ENCODE results near the gene DRC3. TPM values are rescaled to one million over a fixed set of nuclear protein-coding genes. Genes with fewer than 3 reads are reported as not detected.
"Not testable (repeated sequence)": the region's sequence is repeated elsewhere in the genome, so short reads cannot be mapped to it uniquely, and the experiment has no call there.

DRC3 gene
- total RNA-seq, 1 donor from 2014 or later: 1.5 TPM

GRCh38 chr17:17942846-17943245 lies 29.8 kb upstream of the DRC3 start:
- DNase-seq: peak; percentile 50

GRCh38 chr17:17943281-17943984 lies 29.2 kb upstream of the DRC3 start:
- no peak for DNase-seq

GRCh38 chr17:17944242-17944641 lies 28.4 kb upstream of the DRC3 start:
- DNase-seq: no peak

GRCh38 chr17:17944743-17945142 lies 27.9 kb upstream of the DRC3 start:
- no peak for DNase-seq

- no peak for DNase-seq
Measured at GRCh38 chr17:17946093-17946492, 26.6 kb upstream of the DRC3 start.

- no peak for DNase-seq
Measured at GRCh38 chr17:17947309-17947708, 25.4 kb upstream of the DRC3 start.

- DNase-seq: peak; percentile 11
Measured at GRCh38 chr17:17947966-17948365, 24.7 kb upstream of the DRC3 start.

- no peak for DNase-seq
Measured at GRCh38 chr17:17950347-17950746, 22.3 kb upstream of the DRC3 start.

GRCh38 chr17:17950806-17951205 lies 21.9 kb upstream of the DRC3 start:
- DNase-seq: no peak

- no peak for DNase-seq
Measured at GRCh38 chr17:17951524-17951923, 21.1 kb upstream of the DRC3 start.

GRCh38 chr17:17952691-17953090 lies 20.0 kb upstream of the DRC3 start:
- no peak for DNase-seq

- no peak for DNase-seq
Measured at GRCh38 chr17:17954079-17954478, 18.6 kb upstream of the DRC3 start.

GRCh38 chr17:17955790-17956341 lies 16.8 kb upstream of the DRC3 start:
- DNase-seq: not testable (repeated sequence)

- DNase-seq: no peak
Measured at GRCh38 chr17:17957584-17957916, 15.1 kb upstream of the DRC3 start.

GRCh38 chr17:17958982-17959381 lies 13.7 kb upstream of the DRC3 start:
- no peak for DNase-seq

GRCh38 chr17:17959520-17960361 lies 12.9 kb upstream of the DRC3 start:
- no peak for DNase-seq

- DNase-seq: no peak
Measured at GRCh38 chr17:17960500-17961030, 12.1 kb upstream of the DRC3 start.

- no peak for DNase-seq
Measured at GRCh38 chr17:17963066-17963465, 9.6 kb upstream of the DRC3 start.

GRCh38 chr17:17963694-17964436 lies 8.8 kb upstream of the DRC3 start:
- DNase-seq: no peak

GRCh38 chr17:17964710-17965109 lies 8.0 kb upstream of the DRC3 start:
- no peak for DNase-seq

GRCh38 chr17:17965152-17965721 lies 7.4 kb upstream of the DRC3 start:
- no peak for DNase-seq

GRCh38 chr17:17966399-17966798 lies 6.3 kb upstream of the DRC3 start:
- no peak for DNase-seq

Measured in dermis blood vessel endothelial cell (primary cell).